A673 (cell line): ENCODE measurements around the gene PAX7.

Experiments used
- EZH2 ChIP-seq: fragments of 200-600 bp; sonication (generic); IDR thresholded peaks from 2 replicates; pipeline ENCODE4 v1.6.1; 2017; ENCODE audit warnings: borderline replicate concordance, low read depth, mild to moderate bottlenecking, mixed read lengths, antibody characterized with exemption, low read length; ENCODE audit not compliant: poor library complexity, severe bottlenecking
- TF ChIP-seq, protein P1 (sequence below): fragments of 300-800, 200-600 bp; sonication (generic); conservative IDR thresholded peaks from 2 replicates; pipeline ENCODE4 v1.5.1; 2017; ENCODE audit warnings: low read depth, mild to moderate bottlenecking, antibody characterized with exemption, low read length, moderate library complexity, mixed read lengths

DNA sequence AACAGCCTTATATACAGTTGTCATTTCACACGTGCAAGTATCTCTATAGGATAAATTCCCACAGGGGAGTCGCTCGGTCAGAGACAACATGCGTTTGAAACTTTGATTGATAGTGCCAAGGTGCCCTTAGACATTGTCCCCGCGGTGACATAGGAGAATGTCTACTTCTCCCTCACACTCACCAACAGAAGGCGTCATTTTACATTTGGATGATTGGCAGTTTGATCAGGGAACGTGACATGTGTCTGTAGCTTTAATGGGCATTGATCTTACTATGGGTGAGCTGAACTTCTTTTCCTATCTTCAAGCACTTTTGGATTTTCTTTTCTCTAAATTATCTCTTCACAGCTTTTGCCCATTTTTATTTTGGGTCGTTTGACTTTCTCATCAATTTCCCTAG, 42.6 kb upstream of the PAX7 start:
- TF ChIP-seq, protein P1, sequence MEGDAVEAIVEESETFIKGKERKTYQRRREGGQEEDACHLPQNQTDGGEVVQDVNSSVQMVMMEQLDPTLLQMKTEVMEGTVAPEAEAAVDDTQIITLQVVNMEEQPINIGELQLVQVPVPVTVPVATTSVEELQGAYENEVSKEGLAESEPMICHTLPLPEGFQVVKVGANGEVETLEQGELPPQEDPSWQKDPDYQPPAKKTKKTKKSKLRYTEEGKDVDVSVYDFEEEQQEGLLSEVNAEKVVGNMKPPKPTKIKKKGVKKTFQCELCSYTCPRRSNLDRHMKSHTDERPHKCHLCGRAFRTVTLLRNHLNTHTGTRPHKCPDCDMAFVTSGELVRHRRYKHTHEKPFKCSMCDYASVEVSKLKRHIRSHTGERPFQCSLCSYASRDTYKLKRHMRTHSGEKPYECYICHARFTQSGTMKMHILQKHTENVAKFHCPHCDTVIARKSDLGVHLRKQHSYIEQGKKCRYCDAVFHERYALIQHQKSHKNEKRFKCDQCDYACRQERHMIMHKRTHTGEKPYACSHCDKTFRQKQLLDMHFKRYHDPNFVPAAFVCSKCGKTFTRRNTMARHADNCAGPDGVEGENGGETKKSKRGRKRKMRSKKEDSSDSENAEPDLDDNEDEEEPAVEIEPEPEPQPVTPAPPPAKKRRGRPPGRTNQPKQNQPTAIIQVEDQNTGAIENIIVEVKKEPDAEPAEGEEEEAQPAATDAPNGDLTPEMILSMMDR, result no peak
- no peak for TF ChIP-seq EZH2
